SK-N-SH (cell line): ENCODE measurements around the gene C1orf35. TPM values are rescaled to one million over a fixed set of nuclear protein-coding genes. Genes with fewer than 3 reads are reported as not detected.

Source experiments
- CTCF ChIA-PET: fragments of 300-600, 350-600 bp; formaldehyde crosslinking; extraction: SDS; loops from one replicate; lab custom pipeline; 2021; lab: Yijun Ruan, JAX
- POLR2A ChIA-PET: fragments of 350-600 bp; sonication (Branson Sonifier 250); formaldehyde crosslinking; extraction: SDS; loops from one replicate; lab custom pipeline; 2020; ENCODE audit warnings: antibody characterized with exemption, inconsistent platforms; lab: Yijun Ruan, JAX
- DNase-seq: peaks from one replicate; pipeline ENCODE4 v3.0.0; 2012
- H2AFZ ChIP-seq: fragments of 200-600 bp; sonication (generic); 2 replicates; pipeline ENCODE4 v1.8.1; 2016; ENCODE audit warnings: antibody characterized with exemption, mild to moderate bottlenecking, low read depth
- H3F3A ChIP-seq: fragments of 200-600 bp; sonication (generic); replicated peaks from 2 replicates; pipeline ENCODE3; 2016; ENCODE audit warnings: antibody characterized with exemption, mild to moderate bottlenecking; ENCODE audit not compliant: insufficient read depth
- H3K27ac ChIP-seq, 2 experiments: fragments of 200-500 bp in 1 of 2; fragments of 200-600 bp in 1 of 2; sonication (Bioruptor generic) in 1 of 2; sonication (generic), shearing (Covaris generic) in 1 of 2; 2 replicates each; pipeline versions ENCODE4 v1.5.1 to v1.6.1; 2014 to 2016; ENCODE audit warnings: low read depth in 2 of 2, inconsistent platforms in 1 of 2, low read length in 1 of 2, mild to moderate bottlenecking in 1 of 2, mixed read lengths in 1 of 2
- H3K27me3 ChIP-seq: fragments of 200-600 bp; sonication (generic), shearing (Covaris generic); 2 replicates; pipeline ENCODE4 v1.6.1; 2016; ENCODE audit warnings: mixed run types; ENCODE audit not compliant: insufficient read depth
- H3K36me3 ChIP-seq, 2 experiments: fragments of 200-500 bp in 1 of 2; fragments of 200-600 bp in 1 of 2; sonication (Bioruptor generic) in 1 of 2; sonication (generic) in 1 of 2; replicated peaks in 1 of 2; 2 replicates each; pipeline versions ENCODE3 to v1.5.1; 2014 to 2016; ENCODE audit warnings: low read length in 1 of 2, mild to moderate bottlenecking in 1 of 2; ENCODE audit not compliant: insufficient read depth in 2 of 2, control insufficient read depth in 1 of 2
- H3K4me1 ChIP-seq, 2 experiments: fragments of 200-500 bp in 1 of 2; fragments of 200-600 bp in 1 of 2; sonication (Bioruptor generic) in 1 of 2; sonication (generic), shearing (Covaris generic) in 1 of 2; 2 replicates each; pipeline versions ENCODE4 v1.5.1 to v1.6.1; 2014 to 2016; ENCODE audit warnings: low read depth in 1 of 2, low read length in 1 of 2, mixed run types in 1 of 2; ENCODE audit not compliant: insufficient read depth in 2 of 2, control insufficient read depth in 1 of 2
- H3K4me2 ChIP-seq: fragments of 200-600 bp; sonication (generic), shearing (Covaris generic); 2 replicates; pipeline ENCODE4 v1.6.1; 2017; ENCODE audit warnings: mixed run types
- H3K4me3 ChIP-seq, 2 experiments: fragments of 200-500 bp in 1 of 2; fragments of 200-600 bp in 1 of 2; sonication (Bioruptor generic) in 1 of 2; sonication (generic), shearing (Covaris generic) in 1 of 2; 2 replicates each; pipeline versions ENCODE4 v1.5.1 to v1.8.1; 2014 to 2016; ENCODE audit warnings: low read depth in 2 of 2, inconsistent platforms in 1 of 2, low read length in 1 of 2, mild to moderate bottlenecking in 1 of 2, mixed read lengths in 1 of 2, moderate library complexity in 1 of 2
- H3K79me2 ChIP-seq: fragments of 200-600 bp; sonication (generic); 2 replicates; pipeline ENCODE4 v1.8.1; 2017; ENCODE audit warnings: mild to moderate bottlenecking; ENCODE audit not compliant: insufficient read depth
- H3K9ac ChIP-seq: fragments of 200-600 bp; sonication (generic); 2 replicates; pipeline ENCODE4 v1.6.1; 2017; ENCODE audit warnings: mixed run types
- H3K9me2 ChIP-seq: fragments of 200-600 bp; sonication (generic); 2 replicates; pipeline ENCODE4 v1.6.1; 2017; ENCODE audit warnings: mixed run types
- H3K9me3 ChIP-seq: fragments of 200-600 bp; sonication (generic); 2 replicates; pipeline ENCODE4 v1.6.1; 2017; ENCODE audit warnings: mixed run types, mild to moderate bottlenecking, moderate library complexity
- H4K20me1 ChIP-seq: fragments of 200-600 bp; sonication (generic); 2 replicates; pipeline ENCODE4 v1.6.1; 2017; ENCODE audit warnings: mild to moderate bottlenecking, mixed run types; ENCODE audit not compliant: insufficient read depth
- CHD2 ChIP-seq: fragments of 150-350 bp; IDR thresholded peaks from 2 replicates; pipeline ENCODE4 v1.6.1; 2018; ENCODE audit warnings: low read length; ENCODE audit not compliant: partially characterized antibody
- CTCF ChIP-seq: fragments of 200-600 bp; sonication (generic); IDR thresholded peaks from 2 replicates; pipeline ENCODE4 v1.6.1; 2017; ENCODE audit warnings: antibody characterized with exemption, mild to moderate bottlenecking, moderate library complexity
- ELF1 ChIP-seq: IDR thresholded peaks from 2 replicates; pipeline ENCODE4 v1.4.0; 2012
- EZH2phosphoT487 ChIP-seq: fragments of 200-600 bp; sonication (generic); IDR thresholded peaks from 2 replicates; pipeline ENCODE4 v1.6.1; 2017; ENCODE audit warnings: low read depth, mixed run types, mild to moderate bottlenecking, antibody characterized with exemption, moderate library complexity, borderline replicate concordance
- FOXM1 ChIP-seq: IDR thresholded peaks from 2 replicates; pipeline ENCODE4 v1.4.0; 2012; ENCODE audit warnings: low read depth, mild to moderate bottlenecking
- GABPA ChIP-seq: IDR thresholded peaks from 2 replicates; pipeline ENCODE4 v1.4.0; 2012; ENCODE audit warnings: low read depth, mild to moderate bottlenecking
- GATA2 ChIP-seq: sonication (generic); formaldehyde crosslinking; IDR thresholded peaks from 2 replicates; pipeline ENCODE4 v1.5.0; 2020; ENCODE audit warnings: mild to moderate bottlenecking, missing genetic modification reagents
- MAX ChIP-seq: IDR thresholded peaks from 2 replicates; pipeline ENCODE4 v1.4.0; 2012; ENCODE audit warnings: low read depth
- MEF2A ChIP-seq: IDR thresholded peaks from 2 replicates; pipeline ENCODE4 v1.4.0; 2012; ENCODE audit warnings: low read depth, borderline replicate concordance
- MXI1 ChIP-seq: IDR thresholded peaks from 2 replicates; pipeline ENCODE4 v1.6.1; 2012; ENCODE audit warnings: mild to moderate bottlenecking, low read depth, low read length, improper control_type of control experiment
- NFIC ChIP-seq: IDR thresholded peaks from 2 replicates; pipeline ENCODE4 v1.4.0; 2012; ENCODE audit warnings: borderline replicate concordance
- PBX3 ChIP-seq: IDR thresholded peaks from 2 replicates; pipeline ENCODE4; 2012
- POLR2AphosphoS5 ChIP-seq: IDR thresholded peaks from 2 replicates; pipeline ENCODE4 v1.6.1; 2012; ENCODE audit warnings: low read depth, low read length
- RAD21 ChIP-seq: IDR thresholded peaks from 2 replicates; pipeline ENCODE4 v1.6.1; 2012; ENCODE audit warnings: mild to moderate bottlenecking, low read length
- RCOR1 ChIP-seq: fragments of 150-350 bp; IDR thresholded peaks from 2 replicates; pipeline ENCODE4 v1.6.1; 2017; ENCODE audit warnings: antibody characterized with exemption, low read length
- SIN3A ChIP-seq: IDR thresholded peaks from 2 replicates; pipeline ENCODE4 v1.6.1; 2012; ENCODE audit warnings: low read depth, mild to moderate bottlenecking, low read length, moderate library complexity, borderline replicate concordance
- SMC3 ChIP-seq: IDR thresholded peaks from 2 replicates; pipeline ENCODE4 v1.6.1; 2012; ENCODE audit warnings: low read depth, low read length, improper control_type of control experiment
- TAF1 ChIP-seq: IDR thresholded peaks from 2 replicates; pipeline ENCODE4 v1.6.1; 2012; ENCODE audit warnings: low read depth, mild to moderate bottlenecking, low read length, moderate library complexity, borderline replicate concordance
- TCF12 ChIP-seq: IDR thresholded peaks from 2 replicates; pipeline ENCODE4 v1.4.0; 2012
- ZBTB33 ChIP-seq: IDR thresholded peaks from 2 replicates; pipeline ENCODE4 v1.4.0; 2012; ENCODE audit warnings: low read depth, borderline replicate concordance
- WGBS: methylation state at CpG from one replicate; pipeline ENCODE4 v1.1.6; 2017; ENCODE audit warnings: low lambda C conversion rate; 5-methylcytosine and 5-hydroxymethylcytosine counted together
- polyA plus RNA-seq, 3 experiments: library from polyadenylated mRNA; depleted of rRNA; stranded (reverse); fragments of >200 nt; gene quantifications; 2 replicates each; pipeline ENCODE4 v1.2.3, GENCODE V29; 2012

Gene C1orf35
- polyA plus RNA-seq, 1 of the 3 experiments (the other 2 are of a cell fraction) = 42.9 TPM

GRCh38 chr1:228120351-228120750 lies 17.2 kb upstream of the C1orf35 start:
- no peaks in the 10 kb centered on the region for H3K27me3 ChIP-seq
- no peaks in the 10 kb centered on the region for H3K4me1 ChIP-seq
- no peak overlapping the region for H3K4me3 ChIP-seq
- DNase-seq = no peak
- no peak overlapping the region for H3K27ac ChIP-seq
- H3F3A ChIP-seq = peaks cover 3% of the 10 kb centered on the region
- H3K9ac ChIP-seq = no peak overlapping the region
- 42% methylated on average over 1 of the region's 1 CpG for WGBS
- H3K9me3 ChIP-seq = peaks cover 13% of the 10 kb centered on the region
- no peaks in the 10 kb centered on the region for H3K9me2 ChIP-seq
- CTCF ChIA-PET = interaction anchor here (6.1 kb wide), 1 partner anchor 11 kb away, joined by 36 read pairs; no protein-coding TSS in a partner anchor
- H3K4me2 ChIP-seq = no peak overlapping the region
- no peaks in the 10 kb centered on the region for H3K36me3 ChIP-seq
- POLR2A ChIA-PET = no interaction called here
- H3K79me2 ChIP-seq = no peaks in the 10 kb centered on the region
- no peaks in the 10 kb centered on the region for H4K20me1 ChIP-seq
- TF ChIP-seq SIN3A (no peak), EZH2phosphoT487 (no peak), RCOR1 (no peak), NFIC (no peak), MXI1 (no peak), TAF1 (no peak), RAD21 (no peak)
- no peak overlapping the region for H2AFZ ChIP-seq

GRCh38 chr1:228118040-228118439 lies 14.9 kb upstream of the C1orf35 start:
- DNase-seq = no peak
- H3K4me1 ChIP-seq = no peaks in the 10 kb centered on the region
- H3K27me3 ChIP-seq = no peaks in the 10 kb centered on the region
- no peak overlapping the region for H3K4me3 ChIP-seq
- POLR2A ChIA-PET = no interaction called here
- no peaks in the 10 kb centered on the region for H3K36me3 ChIP-seq
- no peaks in the 10 kb centered on the region for H3K79me2 ChIP-seq
- H4K20me1 ChIP-seq = no peaks in the 10 kb centered on the region
- no peak for TF ChIP-seq POLR2AphosphoS5
- no peak for TF ChIP-seq MEF2A
- TF ChIP-seq MAX = no peak
- TF ChIP-seq ZBTB33 = no peak
- TF ChIP-seq CTCF = no peak
- no peak for TF ChIP-seq ELF1
- no peak for TF ChIP-seq TCF12
- no peak for TF ChIP-seq EZH2phosphoT487
- no peak for TF ChIP-seq PBX3
- no peak for TF ChIP-seq SMC3
- TF ChIP-seq CHD2 = no peak
- TF ChIP-seq GATA2 (CRISPR knock-in tag) = no peak
- TF ChIP-seq FOXM1 = no peak
- no peak for TF ChIP-seq GABPA
- H3K9ac ChIP-seq = no peak overlapping the region
- H3F3A ChIP-seq = peaks cover 3% of the 10 kb centered on the region
- H3K9me2 ChIP-seq = no peaks in the 10 kb centered on the region
- WGBS = 21% methylated on average over 2 of the region's 2 CpGs
- H2AFZ ChIP-seq = no peak overlapping the region
- CTCF ChIA-PET = interaction anchor here (6.1 kb wide), 1 partner anchor 14 kb away, joined by 36 read pairs; no protein-coding TSS in a partner anchor
- no peak overlapping the region for H3K27ac ChIP-seq
- no peak overlapping the region for H3K4me2 ChIP-seq
- H3K9me3 ChIP-seq = peaks cover 13% of the 10 kb centered on the region
